Upper lobe of right lung (tissue), 1 donor: ENCODE results near the gene NTHL1. TPM values are rescaled to one million over a fixed set of nuclear protein-coding genes. Genes with fewer than 3 reads are reported as not detected.

Experiments
- ATAC-seq: fragments of 200-7000 bp; cut with Tn5 transposase; one replicate; pipeline ENCODE4 v1.9.1; 2020; ENCODE audit warnings: mild to moderate bottlenecking, moderate library complexity
- DNase-seq: peaks from one replicate; pipeline ENCODE4 v3.0.0-alpha.2; 2020
- H3K27ac ChIP-seq: fragments of 200-600 bp; one replicate; pipeline ENCODE4 v1.8.0; 2022
- H3K27me3 ChIP-seq: fragments of 200-600 bp; one replicate; pipeline ENCODE4 v1.8.0; 2022; ENCODE audit warnings: mild to moderate bottlenecking
- H3K36me3 ChIP-seq: fragments of 200-600 bp; one replicate; pipeline ENCODE4 v1.8.0; 2022
- H3K4me1 ChIP-seq: fragments of 200-600 bp; one replicate; pipeline ENCODE4 v1.8.0; 2022
- H3K4me3 ChIP-seq: fragments of 200-600 bp; one replicate; pipeline ENCODE4 v1.8.0; 2022; ENCODE audit warnings: mild to moderate bottlenecking
- H3K9me3 ChIP-seq: fragments of 200-600 bp; one replicate; pipeline ENCODE4 v1.8.0; 2022
- CTCF ChIP-seq: fragments of 200-600 bp; IDR thresholded peaks from one replicate; pipeline ENCODE4 v1.8.0; 2022; ENCODE audit warnings: antibody characterized with exemption
- intact Hi-C: fragments of 100-400 bp; cut with DNase I; formaldehyde crosslinking; loops from one replicate; pipeline ENCODE4 v1.11.0; 2022
- total RNA-seq: library from RNA; stranded (reverse); fragmentation: NEBNext Ultra II Directional; extraction: Animal tissue kit (Norgen Biotek cat#: 25700); gene quantifications from one replicate; pipeline ENCODE4 v1.2.1, GENCODE V29; 2021
- donor health status: DM: no; HTN: yes; CAD: no; lungs with severe emphysema.

NTHL1 gene
- total RNA-seq, 1 donor from 2014 or later = 26.4 TPM

DNA sequence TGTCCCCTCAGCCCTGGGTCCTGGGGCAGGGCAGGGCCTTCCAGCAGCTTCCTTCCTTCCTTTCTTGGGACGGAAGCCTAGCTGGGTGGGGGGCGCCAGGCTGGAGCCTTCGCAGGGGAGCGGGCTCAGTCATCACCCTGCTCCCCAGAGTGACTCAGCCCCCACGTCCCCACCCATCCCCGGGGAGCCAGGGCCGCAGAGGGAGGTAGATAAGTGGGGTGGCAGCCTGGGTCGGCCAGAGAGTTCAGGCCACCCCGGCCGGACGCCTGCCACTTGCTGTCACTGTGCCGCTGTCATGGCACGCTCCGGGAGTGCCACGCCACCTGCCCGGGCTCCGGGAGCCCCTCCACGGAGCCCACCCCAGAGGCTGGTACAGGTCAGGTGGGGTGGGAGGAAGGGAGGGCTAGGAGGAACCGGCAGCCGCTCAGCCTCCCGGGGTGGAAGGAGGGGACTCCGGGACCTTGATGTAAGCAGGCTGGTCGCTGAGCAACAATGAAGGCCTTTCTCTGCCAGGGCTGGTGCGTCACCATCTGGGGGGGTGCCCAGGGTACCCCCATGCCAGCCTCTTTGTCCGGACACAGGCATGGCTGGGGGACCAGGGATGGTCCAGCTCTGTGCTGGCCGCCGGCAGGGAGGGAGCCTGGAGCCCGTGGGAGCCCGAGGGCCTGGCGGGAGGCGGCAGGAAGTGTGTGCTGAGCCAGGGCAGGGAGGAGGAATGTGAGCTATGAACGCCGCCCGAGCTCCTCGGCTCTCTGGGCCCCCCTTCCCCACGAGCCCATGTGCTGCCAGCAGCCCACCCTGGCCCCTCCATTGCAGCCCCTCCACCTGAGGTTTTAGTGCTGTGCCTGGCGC, 14.4 kb downstream of the NTHL1 start:
- peak; percentile 78 for DNase-seq
- H3K9me3 ChIP-seq = no peaks in the 10 kb centered on the region

DNA sequence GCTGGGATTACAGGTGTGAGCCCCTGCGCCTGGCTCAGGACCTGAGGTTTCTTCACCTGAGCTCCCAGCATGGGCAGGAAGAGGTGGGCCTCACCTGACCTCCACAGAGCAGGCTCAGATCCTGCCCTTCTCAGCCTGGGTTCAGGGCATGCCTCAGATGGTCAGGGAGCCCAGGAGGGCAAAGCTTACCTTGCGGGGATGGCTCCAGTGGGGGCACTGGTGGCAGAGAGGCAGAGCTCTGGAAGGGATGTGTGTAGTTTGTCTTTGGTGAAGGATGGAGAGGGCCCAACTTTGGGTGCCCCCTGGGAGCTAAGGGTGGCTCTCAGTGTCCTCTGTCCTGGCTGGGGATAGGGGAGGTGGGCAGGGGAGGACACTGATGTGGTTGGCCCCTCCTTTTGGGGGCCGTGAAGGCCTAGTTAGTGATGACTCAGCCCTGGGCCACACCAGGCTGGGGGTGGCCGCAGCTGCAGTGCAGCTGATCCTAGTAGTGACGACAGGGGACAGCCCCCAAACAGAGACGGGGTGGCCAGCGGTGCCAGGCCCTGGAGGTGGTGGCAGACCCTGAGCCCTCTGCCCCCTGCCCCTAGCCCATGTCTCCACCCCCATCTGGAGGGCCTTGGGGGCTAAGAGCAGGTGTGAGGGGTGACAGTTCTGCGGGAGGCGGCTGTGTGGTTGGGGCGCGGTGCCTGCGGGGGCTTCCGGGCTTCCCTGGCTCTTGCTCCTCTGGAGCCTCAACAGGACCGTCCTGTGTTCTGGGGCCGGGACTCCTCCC, 15.2 kb downstream of the NTHL1 start:
- peak overlapping the region; percentile 56 for H3K4me3 ChIP-seq

More for the DNA sequence above, 14.4 kb downstream of the NTHL1 start:
- no peaks in the 10 kb centered on the region for H3K27me3 ChIP-seq
- H3K4me3 ChIP-seq = peak overlapping the region; percentile 56
- intact Hi-C loops = no loop called here
- H3K36me3 ChIP-seq = peaks cover 39% of the 10 kb centered on the region
- peaks cover 72% of the 10 kb centered on the region for H3K4me1 ChIP-seq
- peak; percentile 54 for ATAC-seq
- TF ChIP-seq CTCF = no peak
- H3K27ac ChIP-seq = peak overlapping the region; percentile 93

DNA sequence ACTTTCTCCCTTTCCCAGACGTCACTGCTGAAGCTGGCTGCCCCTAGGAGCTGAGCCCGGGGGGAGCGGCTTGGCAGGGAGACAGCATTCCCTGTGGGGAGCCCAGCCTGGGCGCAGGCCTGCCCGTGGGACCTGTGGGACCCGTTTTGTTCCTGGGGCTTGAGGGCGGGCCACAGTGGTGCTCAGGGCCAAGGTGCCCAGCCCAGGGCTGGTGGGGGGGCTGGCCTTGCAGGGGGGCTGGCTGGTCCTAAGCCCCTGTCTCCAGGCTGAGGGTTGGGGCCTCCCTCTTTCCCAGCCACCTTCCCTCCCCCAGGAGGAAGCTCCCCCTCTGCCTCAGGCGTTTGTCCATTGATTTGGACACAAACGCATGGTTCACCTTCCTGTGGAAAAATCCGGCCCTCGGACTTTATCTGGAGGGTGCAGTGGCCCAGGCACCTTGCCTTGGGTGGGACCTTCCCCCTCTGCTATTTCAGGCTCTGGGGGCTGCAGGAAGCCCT, 16.5 kb downstream of the NTHL1 start:
- H3K9me3 ChIP-seq = no peaks in the 10 kb centered on the region
- H3K27ac ChIP-seq = peak overlapping the region; percentile 93
- peaks cover 61% of the 10 kb centered on the region for H3K4me1 ChIP-seq
- DNase-seq = peak; percentile 71
- TF ChIP-seq CTCF = no peak
- H3K27me3 ChIP-seq = no peaks in the 10 kb centered on the region
- H3K36me3 ChIP-seq = peaks cover 26% of the 10 kb centered on the region
- H3K4me3 ChIP-seq = peak overlapping the region; percentile 72
- intact Hi-C loops = no loop called here
- no peak for ATAC-seq

More for the DNA sequence above, 15.2 kb downstream of the NTHL1 start:
- H3K36me3 ChIP-seq = peaks cover 34% of the 10 kb centered on the region
- TF ChIP-seq CTCF = no peak
- ATAC-seq (no peak), DNase-seq (no peak)
- intact Hi-C loops = no loop called here
- H3K27me3 ChIP-seq = no peaks in the 10 kb centered on the region
- H3K9me3 ChIP-seq = no peaks in the 10 kb centered on the region
- peak overlapping the region; percentile 93 for H3K27ac ChIP-seq
- H3K4me1 ChIP-seq = peaks cover 71% of the 10 kb centered on the region

DNA sequence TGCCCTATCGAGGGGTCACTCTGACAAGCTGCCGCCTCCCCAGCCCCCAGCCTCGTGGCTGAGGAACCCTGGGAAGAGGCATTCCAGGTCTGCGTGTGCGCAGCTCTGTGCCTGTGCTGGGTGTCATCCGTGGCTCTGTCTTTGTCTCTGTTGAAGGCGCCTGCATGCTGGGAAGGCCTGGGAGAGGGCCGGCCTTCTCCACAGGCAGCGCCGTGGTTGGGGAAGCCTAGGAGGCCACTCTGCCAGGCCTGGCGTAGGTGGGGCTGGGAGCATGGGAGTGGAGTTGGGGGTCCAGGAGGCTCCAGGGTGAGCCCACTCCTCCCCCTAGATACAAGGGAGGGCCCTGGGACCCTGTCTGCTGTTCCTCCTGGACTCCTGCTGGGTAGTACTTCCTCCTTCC, 17.6 kb downstream of the NTHL1 start:
- H3K27ac ChIP-seq = peak overlapping the region; percentile 66
- H3K4me1 ChIP-seq = peaks cover 59% of the 10 kb centered on the region
- intact Hi-C loops = no loop called here
- no peak for ATAC-seq
- no peak for DNase-seq
- no peaks in the 10 kb centered on the region for H3K27me3 ChIP-seq
- TF ChIP-seq CTCF = no peak
- H3K4me3 ChIP-seq = peak overlapping the region; percentile 72
- H3K9me3 ChIP-seq = no peaks in the 10 kb centered on the region
- peaks cover 26% of the 10 kb centered on the region for H3K36me3 ChIP-seq

DNA sequence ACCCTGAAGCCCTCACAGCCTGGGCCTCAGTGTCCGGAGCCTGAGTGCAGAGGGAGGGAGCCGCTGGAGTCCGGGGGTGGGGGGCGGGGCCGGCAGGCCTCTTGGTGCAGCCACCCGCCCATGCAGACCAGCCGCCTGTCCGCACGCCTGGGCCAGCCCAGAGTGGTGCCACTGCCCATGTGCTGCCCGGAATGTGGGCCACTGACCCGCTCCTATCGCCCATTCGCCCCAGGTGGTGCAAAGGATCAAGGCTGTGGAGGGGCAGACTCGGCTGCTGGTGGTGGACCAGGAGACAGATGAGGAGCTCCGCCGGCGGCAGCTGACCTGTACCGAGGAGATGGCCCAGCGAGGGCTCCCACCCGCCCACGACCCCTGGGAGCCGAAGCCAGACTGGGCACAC, 18.3 kb downstream of the NTHL1 start:
- ATAC-seq = no peak

More for the DNA sequence above, 18.3 kb downstream of the NTHL1 start:
- intact Hi-C loops = no loop called here
- DNase-seq = no peak
- Histone ChIP-seq H3K4me3 (peak overlapping the region; percentile 72), H3K27me3 (no peaks in the 10 kb centered on the region), H3K27ac (peak overlapping the region; percentile 66), H3K36me3 (peaks cover 26% of the 10 kb centered on the region), H3K4me1 (peaks cover 56% of the 10 kb centered on the region), H3K9me3 (no peaks in the 10 kb centered on the region)
- TF ChIP-seq CTCF = no peak
